GM18868 (cell line): Measurements from ENCODE around the gene CYP2R1.
"Not testable (repeated sequence)": the region's sequence is repeated elsewhere in the genome, so short reads cannot be mapped to it uniquely, and the experiment has no call there.

Experiments used
- ATAC-seq: cut with Tn5 transposase; IDR thresholded peaks from one replicate; pipeline ENCODE4 v1.9.1; 2021; ENCODE audit warnings: mild to moderate bottlenecking, moderate library complexity; ENCODE audit not compliant: unreplicated experiment

CYP2R1 gene

DNA sequence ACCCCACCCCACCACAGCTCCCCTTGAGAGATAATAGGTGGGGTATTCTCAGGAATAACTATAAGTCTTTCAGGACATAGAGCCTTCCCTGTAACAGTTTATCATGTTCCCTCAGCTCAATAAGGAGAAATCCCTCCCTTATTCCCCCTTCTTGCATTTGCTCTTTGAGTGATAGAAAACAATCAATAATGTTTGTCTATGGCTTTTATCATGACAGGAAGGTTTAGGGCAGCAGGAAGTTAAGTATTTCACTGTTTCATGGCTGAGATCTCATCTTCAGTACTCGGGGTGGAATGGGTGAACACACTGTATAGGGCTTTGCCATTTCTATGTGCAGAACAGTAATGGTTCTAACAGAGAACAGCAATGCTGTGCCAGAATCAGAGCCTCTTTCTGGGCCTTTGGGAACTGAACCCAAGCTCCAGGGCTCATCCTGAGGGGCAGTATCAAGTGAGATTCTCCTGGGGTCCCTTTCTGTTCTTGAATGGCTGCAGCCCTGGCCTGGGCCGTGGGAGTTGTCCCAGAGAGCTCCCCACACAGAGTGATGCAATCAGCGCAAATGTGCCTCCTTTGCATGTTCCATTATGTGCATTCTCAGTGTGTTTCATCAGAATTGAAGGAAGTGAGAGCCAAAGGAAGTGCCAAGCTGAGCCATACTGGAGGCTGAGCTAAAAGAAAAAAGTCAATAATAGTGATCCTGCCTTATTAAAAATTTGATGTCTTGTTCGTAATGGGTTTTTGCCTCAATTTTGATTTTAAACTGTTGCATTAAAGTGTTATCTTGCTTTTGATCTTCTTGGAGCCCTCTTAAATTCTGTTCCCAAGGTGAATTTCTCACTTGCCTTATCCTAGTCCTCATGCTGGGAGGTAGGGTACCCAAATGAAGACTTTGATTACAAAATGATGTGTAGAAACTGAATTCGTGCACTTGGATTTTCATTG, 2.9 kb upstream of the CYP2R1 start:
- ATAC-seq, result no peak

DNA sequence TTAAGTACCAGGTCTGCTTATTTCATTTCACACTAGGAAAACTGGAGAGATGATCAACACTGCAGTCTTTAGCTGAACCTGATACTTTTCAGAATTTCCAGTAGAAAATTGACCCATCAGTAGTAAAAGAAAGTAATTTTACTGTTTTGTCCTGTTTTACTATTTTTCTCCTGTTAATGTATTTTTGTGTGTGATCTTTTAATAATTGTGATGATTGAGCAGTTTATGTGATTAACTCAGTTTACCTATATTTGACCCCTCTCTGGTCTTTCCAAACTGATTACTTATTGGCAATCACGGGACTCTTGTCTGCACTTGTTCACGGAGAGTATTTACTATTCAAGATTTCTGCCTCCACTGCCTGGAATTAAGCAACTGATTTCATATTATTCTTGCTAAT, 546 bp upstream of the CYP2R1 start:
- no peak for ATAC-seq

DNA sequence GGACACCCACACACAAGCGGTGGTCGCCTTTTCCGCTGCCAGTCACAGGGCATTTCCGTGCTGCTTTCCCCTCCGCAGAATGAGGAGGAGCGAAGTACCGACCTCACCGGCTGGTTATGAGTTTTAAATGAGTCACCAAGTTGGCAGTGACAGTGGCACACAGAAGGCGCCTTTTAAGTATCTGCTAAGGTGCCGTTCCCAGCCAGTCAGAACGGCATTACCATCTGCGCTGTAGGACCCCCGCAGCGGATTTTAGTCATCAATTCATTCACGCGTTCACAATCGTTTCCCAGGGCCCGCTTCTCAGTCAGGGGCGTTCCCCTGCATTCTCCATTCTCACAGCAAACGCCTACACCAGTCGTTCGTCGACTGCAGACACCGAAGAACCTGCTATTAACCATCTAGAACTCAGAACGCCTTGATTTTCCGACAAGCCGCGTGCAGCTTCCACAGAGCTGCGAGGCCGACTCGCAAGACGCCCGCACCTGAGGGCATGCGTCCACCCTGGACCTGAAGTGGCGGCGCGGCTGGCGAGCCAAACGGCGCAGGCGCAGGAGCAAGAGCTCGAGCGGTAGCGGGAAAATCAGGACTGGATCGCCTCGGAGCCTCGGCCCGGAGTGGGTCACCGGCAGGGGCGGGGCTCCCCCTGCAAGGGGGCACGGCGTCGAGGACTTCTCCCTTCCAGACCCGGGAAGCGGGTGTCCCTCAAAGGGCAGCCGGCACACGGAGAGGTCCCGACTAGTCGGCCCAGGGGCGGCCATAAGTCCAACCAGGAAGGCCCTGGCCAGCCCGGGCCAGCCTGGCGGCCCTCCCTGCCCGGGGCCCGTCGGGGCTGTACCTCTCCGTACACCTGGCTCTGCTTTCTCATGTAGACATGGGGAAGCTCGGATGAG, 642 bp downstream of the CYP2R1 start:
- peak; percentile 50 for ATAC-seq

DNA sequence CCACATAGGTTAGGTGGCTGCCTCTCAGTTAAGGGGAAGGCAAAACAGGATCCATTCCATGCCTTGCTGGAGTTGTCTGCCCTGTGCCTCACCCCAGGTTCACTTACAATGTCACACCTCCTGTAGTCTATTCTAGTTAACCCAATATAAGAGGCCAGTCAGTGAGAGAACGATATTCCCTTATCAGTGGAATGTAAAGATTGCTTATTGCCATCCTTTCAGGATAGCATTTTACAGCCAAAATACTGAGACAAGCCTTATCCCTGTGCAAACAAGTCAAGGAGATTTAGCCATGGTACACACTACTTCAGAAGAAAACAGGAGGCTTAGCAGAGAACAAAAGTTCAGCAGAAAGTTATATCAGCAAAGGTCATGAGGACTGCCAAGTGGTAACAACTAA, 5.5 kb downstream of the CYP2R1 start:
- ATAC-seq, result no peak

DNA sequence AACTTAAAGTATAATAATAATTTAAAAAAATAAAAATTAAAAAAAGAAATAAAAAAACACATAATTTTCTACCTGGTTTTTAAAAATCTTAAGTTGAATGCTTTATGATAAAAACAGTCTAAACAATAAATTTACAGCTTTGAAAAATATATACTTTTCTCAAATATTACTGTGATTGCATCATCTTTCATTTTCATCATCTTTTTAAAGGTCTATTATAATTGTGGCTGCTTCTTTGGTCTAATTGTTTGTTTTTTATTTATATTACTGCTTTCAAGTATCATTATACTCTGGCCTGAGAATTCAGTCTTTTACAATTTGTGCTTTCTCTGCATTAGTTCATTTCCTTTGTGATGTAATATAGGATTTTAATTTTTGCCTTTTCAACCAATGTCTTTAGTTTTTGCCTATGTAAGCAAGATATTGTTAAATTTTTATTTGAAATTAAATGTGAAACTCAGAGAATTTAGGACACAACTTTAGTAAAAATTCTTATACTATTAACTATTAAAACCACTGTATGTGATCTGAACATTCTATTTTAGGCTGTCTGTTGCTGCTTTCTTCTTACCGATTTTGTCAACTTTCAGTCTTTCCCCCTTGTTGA, 7.3 kb downstream of the CYP2R1 start:
- ATAC-seq, result no peak

DNA sequence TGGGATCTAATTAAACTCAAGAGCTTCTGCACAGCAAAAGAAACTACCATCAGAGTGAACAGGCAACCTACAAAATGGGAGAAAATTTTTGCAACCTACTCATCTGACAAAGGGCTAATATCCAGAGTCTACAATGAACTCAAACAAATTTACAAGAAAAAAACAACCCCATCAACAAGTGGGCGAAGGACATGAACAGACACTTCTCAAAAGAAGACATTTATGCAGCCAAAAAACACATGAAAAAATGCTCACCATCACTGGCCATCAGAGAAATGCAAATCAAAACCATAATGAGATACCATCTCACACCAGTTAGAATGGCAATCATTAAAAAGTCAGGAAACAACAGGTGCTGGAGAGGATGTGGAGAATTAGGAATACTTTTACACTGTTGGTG, 8.3 kb downstream of the CYP2R1 start:
- not testable (repeated sequence) for ATAC-seq

DNA sequence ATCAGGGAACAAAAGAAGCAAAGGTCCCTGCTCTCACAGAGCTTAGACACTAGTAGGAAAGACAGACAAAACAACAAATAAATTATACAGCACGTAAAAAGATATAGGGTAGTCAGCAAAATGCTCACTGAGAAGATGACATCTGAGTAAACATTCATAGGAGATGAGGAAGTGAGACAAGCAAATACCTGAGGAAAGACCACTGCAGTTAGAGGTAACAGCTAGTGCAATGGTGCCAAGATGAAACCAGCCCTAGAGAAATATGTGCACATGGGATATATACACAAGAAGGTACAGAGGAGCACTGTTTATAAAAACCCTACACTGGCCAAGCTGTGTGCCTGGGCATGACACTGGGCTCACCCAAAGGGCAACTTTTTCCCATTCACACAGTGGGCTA, 9.8 kb downstream of the CYP2R1 start:
- ATAC-seq, result peak; percentile 82

DNA sequence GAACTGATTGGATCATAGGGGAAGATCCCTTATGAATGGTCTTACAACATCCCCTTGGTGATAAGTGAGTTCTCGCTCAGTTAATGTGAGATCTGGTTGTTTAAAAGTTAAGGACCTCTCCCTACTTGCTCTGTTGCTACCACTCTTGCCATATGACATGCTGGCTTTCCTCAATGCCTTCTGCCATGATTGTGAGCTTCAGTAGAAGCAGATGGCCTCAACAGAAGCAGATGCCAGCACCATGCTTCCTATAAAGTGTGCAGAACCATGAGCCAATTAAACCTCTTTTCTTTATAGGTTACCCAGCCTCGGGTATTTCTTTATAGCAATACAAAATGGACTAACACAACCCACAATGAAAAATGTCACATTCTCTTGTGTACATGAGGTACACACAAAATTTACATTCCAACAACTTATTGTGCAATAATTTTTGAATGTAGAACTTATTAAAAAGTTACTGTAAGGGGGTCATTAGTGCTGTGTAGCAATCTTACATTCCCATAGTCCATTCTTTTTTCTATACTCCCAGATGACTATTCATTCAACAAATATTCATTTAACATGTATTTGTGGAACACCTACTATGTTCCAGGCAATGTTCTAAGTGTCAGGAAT, 10.3 kb downstream of the CYP2R1 start:
- ATAC-seq, result no peak

DNA sequence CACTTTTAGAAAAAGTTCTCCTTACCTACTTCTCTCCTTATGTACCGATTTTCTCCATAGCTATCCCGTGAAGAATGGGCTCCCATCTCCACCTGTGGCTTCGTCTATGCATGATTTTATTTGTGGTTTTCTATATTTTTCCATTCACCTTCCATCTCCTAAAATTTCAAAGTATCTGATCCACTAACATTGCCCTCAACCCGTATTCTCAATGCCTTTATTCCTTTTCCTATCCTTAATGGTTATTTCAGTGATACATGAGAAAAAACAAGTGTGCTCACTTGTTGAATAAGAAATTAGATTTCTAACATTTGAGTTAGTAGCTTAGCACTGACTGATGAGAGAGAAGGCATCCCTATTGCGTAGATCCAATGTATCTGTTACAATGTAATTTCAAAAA, 16.9 kb downstream of the CYP2R1 start:
- no peak for ATAC-seq

DNA sequence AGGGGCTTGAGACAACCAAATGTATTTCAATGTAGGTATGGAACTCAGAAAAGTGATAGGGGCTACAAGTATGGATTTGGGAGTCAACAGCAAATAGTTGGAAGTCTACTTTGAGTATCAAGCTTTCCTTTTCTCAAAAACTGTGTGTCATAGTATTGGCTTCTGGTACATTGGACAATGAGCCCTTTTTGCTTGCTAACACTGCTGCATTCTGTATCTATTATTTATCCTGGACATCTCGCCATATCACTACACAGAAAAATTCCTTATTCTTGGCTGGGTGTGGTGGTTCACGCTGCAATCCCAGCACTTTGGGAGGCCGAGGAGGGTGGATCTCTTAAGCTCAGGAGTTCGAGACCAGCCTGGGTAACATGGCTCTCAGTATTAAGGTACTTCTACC, 18.4 kb downstream of the CYP2R1 start:
- no peak for ATAC-seq

DNA sequence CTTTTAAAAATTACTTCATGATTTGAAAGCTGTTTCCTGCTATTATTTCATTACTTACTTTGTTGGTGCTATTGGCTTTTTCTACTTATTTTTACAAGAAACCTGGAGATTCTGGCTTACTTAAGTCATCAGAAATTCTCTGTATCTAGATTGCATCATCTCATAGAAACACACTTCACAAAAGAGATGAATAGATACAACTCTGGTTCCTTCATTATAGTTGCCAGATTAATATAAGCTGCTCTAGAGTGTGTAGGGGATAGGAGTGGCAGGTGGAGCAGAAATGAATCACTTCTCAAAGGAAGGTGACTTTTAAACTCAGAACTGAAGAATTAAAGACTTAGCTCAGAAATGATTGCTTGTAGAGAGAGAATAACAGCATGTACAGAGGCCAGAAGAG, 20.0 kb downstream of the CYP2R1 start:
- no peak for ATAC-seq

DNA sequence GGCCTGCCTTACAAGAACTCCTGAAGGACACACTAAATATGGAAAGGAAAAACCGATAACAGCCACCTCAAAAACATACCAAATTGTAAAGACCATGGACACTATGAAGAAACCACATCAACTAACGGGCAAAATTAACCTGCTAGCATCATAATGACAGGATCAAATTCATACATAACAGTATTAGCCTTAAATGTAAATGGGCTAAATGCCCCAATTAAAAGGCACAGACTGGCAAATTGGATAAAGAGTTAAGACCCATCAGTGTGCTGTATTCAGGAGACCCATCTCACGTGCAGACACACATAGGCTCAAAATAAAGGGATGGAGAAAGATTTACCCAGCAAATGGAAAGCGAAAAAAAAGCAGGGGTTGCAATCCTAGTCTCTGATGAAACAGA, 28.3 kb downstream of the CYP2R1 start:
- ATAC-seq, result not testable (repeated sequence)

DNA sequence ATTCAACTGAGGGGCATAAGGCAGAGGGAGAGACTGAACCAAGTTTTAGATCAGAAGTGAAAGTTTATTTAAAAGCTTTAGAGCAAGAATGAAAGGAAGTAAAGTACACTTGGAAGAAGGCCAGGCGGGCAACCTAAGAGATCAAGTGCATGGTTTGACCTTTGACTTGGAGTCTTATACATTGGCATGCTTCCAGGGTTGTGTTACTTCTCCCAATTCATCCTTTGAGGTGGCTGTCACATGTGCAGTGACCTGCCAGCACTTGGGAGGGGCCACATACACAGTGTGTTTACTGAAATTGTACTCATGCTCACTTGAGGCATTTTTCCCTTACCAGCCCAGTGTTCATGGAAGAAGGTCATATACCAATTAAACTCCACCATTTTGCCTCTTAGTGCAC, 30.4 kb downstream of the CYP2R1 start:
- no peak for ATAC-seq

DNA sequence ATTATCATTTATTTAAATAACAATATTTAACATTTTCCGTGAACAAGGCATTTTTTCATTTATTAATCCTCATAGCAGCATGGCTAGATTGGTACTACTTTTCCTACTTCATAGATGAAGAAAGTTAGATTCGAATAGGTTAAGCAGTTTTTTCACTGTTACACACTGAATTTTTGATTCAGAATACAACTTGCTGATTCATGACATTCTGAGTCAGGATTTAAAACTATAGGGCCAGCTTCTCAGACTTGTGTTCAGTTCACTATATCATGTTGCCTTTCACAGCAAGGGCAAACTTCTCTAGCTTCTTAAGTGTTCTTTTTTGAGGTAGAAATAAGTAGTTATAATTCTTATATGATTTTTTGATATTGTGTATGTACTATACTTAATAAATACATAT, 31.5 kb downstream of the CYP2R1 start:
- ATAC-seq, result no peak

DNA sequence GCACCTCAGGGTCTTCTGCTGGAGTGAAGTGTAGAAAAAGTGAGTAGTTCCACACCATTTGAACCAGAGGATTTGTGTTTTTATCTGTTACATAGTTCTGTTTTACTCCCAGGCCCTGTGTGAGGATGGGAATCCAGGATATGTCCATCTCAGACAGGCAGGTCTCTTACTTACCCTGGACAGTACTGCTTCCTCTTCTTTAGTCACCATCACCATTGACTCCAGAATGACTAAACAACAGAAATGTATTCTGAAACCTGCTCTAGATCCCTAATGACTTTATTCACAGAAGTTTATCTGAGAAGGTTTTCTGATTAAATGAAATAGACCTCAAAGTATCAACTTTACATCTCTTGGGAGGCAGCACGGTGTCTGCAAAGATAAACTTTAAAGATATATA, 33.6 kb downstream of the CYP2R1 start:
- ATAC-seq, result no peak

DNA sequence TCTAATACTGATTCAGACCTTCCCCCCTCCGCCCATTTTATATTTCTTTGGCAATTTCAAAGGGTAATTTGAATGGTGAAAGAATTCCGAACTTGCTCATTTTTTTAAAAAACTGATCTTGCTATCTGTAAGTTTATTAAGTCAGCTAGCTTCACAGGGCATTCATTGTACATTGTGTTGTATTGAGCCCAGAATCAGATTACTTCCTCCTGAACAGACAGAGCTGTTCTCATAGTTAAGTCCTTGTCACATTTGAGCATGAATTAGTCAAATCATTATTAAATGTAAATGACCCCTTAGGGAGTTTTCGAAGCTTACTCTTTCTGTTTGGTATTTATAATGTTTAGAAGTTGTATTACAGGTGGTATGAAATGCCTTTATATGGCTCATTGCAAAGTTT, 34.4 kb downstream of the CYP2R1 start:
- no peak for ATAC-seq

DNA sequence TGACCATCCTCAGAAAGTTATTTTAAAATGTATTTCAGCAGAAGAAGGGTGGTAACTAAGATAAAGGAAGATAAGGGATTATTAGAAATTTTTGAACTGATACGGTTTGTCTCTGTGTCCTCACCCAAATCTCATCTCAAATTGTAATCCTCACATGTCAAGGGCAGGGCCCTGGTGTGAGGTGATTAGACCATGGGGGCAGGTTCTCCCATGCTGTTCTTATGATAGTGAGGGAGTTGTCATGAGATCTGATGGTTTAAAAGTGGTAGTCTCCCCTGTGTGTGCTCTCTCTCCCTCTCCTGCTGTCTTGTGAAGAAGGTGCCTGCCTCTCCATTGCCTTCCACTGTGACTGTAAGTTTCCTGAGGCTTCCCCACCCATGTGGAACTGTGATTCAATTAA, 36.1 kb downstream of the CYP2R1 start:
- no peak for ATAC-seq

DNA sequence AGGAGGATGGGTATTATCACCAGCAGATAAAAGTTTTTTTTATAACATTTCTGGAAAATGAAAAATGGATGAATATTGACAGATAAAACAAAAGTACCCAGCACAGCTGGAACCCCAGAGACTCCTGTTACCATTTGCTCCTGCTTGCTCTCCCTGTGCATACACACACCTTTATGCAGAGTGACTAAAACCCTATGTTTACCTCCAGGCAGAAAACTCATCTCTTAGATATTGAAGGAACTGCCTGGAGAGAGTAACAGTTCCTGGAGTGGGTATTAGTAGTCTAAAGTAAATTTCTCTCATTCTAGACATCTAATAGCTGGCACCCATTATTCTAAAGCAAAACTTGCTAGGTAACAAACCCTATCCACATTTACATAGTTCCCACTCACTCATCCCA, 38.0 kb downstream of the CYP2R1 start:
- no peak for ATAC-seq

DNA sequence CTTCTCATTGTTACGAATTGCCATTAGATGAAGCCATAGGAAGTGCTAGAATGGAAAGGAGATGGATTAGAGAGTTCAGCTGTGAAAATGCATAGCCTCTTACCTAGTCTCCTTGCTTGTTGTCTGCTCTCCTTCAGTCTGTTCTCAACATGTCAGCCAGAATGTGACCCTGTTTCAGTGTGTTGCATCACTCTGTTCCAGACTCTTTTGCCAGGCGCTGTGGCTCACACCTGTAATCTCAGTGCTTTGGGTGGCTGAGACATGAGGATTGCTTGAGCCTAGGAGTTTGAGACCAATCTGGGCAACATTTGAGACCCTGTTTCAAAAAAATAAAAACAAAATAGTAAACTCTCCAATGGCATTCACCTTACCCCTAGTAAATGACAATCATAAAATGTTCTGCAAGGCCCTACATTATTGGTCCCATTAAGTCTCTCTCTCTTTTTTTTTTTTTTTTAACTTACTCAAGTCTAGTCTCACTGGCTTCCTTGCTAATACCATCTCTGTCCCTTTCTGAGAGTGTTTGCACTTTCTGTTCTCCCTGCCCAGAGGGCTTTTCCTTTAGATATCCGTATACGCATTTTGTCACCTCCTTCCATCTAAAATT, 39.4 kb downstream of the CYP2R1 start:
- ATAC-seq, result no peak

DNA sequence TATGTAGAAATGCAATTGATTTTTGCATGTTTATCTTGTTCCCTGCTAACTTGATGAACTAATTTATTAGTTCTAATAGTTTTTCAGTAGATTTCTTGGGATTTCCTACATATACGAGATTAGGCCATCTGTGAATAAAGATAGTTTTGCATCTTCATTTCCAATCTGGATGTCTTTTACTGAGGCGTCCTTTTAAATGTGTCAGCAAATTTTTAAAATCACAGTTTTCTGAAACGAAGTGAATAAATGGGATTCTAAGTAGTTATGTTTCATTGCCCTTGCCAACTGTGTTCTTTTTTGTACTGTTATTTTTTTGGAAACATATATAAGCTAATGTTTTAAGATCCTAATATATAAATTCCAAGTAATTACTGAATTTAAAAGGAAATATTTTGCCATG, 50.0 kb downstream of the CYP2R1 start:
- no peak for ATAC-seq
